Measurements from ENCODE around the gene UNC80. TPM values are rescaled to one million over a fixed set of nuclear protein-coding genes. Genes with fewer than 3 reads are reported as not detected.

The UNC80 gene
- total and polyA plus RNA-seq, 2 donors (not counting 3 experiments of a cell fraction or from before 2014, with no cell fraction given): not detected

GRCh38 chr2:209900638-209901037, 129.0 kb downstream of the UNC80 start:
- intact Hi-C loops (cut with micrococcal nuclease) (no loop called here), dilution Hi-C loops (cut with MboI; ENCODE audit: extremely low pct_ligation_motif_present, low sequenced_read_pairs) (no loop called here)
- Histone ChIP-seq H3K79me2 (ENCODE audit: control insufficient read depth, insufficient read depth, low read length) (no peaks in the 10 kb centered on the region), H3K9me3 (replicated peaks; ENCODE audit: control insufficient read depth, insufficient read depth, low read length) (no peaks in the 10 kb centered on the region), H3K9ac (replicated peaks; ENCODE audit: extremely low read depth, insufficient read depth, low read length) (no peak overlapping the region), H4K20me1 (replicated peaks; ENCODE audit: control insufficient read depth, extremely low read depth, insufficient read depth, low read length) (no peaks in the 10 kb centered on the region), H3K36me3 (ENCODE audit: control insufficient read depth in 2 of 2, extremely low read depth in 1 of 2, insufficient read depth in 2 of 2, low read length in 2 of 2) (no peaks in the 10 kb centered on the region), H3K27me3 (ENCODE audit: control insufficient read depth in 2 of 2, insufficient read depth in 2 of 2, low read length in 2 of 2) (no peaks in the 10 kb centered on the region), H3K4me1 (ENCODE audit: control insufficient read depth, extremely low read depth, insufficient read depth, low read length) (no peaks in the 10 kb centered on the region), H3K9me1 (replicated peaks; ENCODE audit: control insufficient read depth, extremely low read depth, insufficient read depth, low read length) (no peaks in the 10 kb centered on the region), H3K4me2 (ENCODE audit: insufficient read depth, low read length) (no peak overlapping the region), H3K27ac (ENCODE audit: insufficient read depth, low read depth, low read length) (no peak overlapping the region), H3K4me3 (replicated peaks in 1 of 3; ENCODE audit: insufficient read depth in 1 of 3, low read depth in 1 of 3, low read length in 3 of 3) (no peak overlapping the region), H2AFZ (ENCODE audit: low read depth, low read length) (no peak overlapping the region)
- TF ChIP-seq FOS (IDR thresholded peaks at IDR 0.05; ENCODE audit: borderline replicate concordance, insufficient read depth, low read length): no peak
- no peak for TF ChIP-seq JUN (IDR thresholded peaks at IDR 0.05; ENCODE audit: borderline replicate concordance, insufficient read depth, insufficient read length, low read depth)
- TF ChIP-seq CTCF (IDR thresholded peaks at IDR 0.05; ENCODE audit: extremely low read depth in 1 of 2, insufficient read depth in 1 of 2, low read depth in 1 of 2, low read length in 2 of 2): no peak
- TF ChIP-seq GATA2 (IDR thresholded peaks at IDR 0.05; ENCODE audit: insufficient read depth, insufficient read length, low read depth, low read length): no peak
- TF ChIP-seq POLR2A (IDR thresholded peaks at IDR 0.05; ENCODE audit: low read depth, low read length): no peak
- no peak for TF ChIP-seq EZH2 (IDR thresholded peaks at IDR 0.05; ENCODE audit: borderline replicate concordance, low read depth, low read length, severe bottlenecking)
- TF ChIP-seq MYC (IDR thresholded peaks at IDR 0.05; ENCODE audit: low read depth, low read length): no peak
- no peak for TF ChIP-seq POLR2AphosphoS5 (IDR thresholded peaks at IDR 0.05; ENCODE audit: insufficient read depth, low read depth, low read length)
- TF ChIP-seq, protein P1, sequence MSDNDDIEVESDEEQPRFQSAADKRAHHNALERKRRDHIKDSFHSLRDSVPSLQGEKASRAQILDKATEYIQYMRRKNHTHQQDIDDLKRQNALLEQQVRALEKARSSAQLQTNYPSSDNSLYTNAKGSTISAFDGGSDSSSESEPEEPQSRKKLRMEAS (IDR thresholded peaks at IDR 0.05; ENCODE audit: insufficient read depth, insufficient read length): no peak
- BruUV-seq (replicated peaks): no TSS peak
- ChIA-PET POLR2A (no interaction called here), CTCF (no interaction called here)
- no peak for DNase-seq (ENCODE audit: low read depth, low spot score)
- no peak for FAIRE-seq

Measured in endothelial cell of umbilical vein (primary cell).